Activated naive CD4-positive, alpha-beta T cell treated with anti-CD3 and anti-CD28 coated beads for 36 hours (primary cell): Measurements from ENCODE around the gene PANX3. TPM values are rescaled to one million over a fixed set of nuclear protein-coding genes. Genes with fewer than 3 reads are reported as not detected.
A peak's percentile ranks its signal among the peaks of the same experiment; 100 is the strongest.
"Not testable (repeated sequence)": the region's sequence is repeated elsewhere in the genome, so short reads cannot be mapped to it uniquely, and the experiment has no call there.

Source experiments
- CTCF ChIA-PET: fragments of 350-600 bp; sonication (Branson Sonifier 250); formaldehyde crosslinking; loops from one replicate; lab custom pipeline; 2021; ENCODE audit warnings: antibody characterized with exemption; lab: Charles Lee
- DNase-seq: peaks from one replicate; pipeline ENCODE4 v3.0.0-alpha.2; 2020
- H3K27ac Mint-ChIP-seq: one replicate; pipeline ENCODE4 v1.8.0; 2021; ENCODE audit warnings: mild to moderate bottlenecking, mixed read lengths
- H3K27me3 Mint-ChIP-seq: one replicate; pipeline ENCODE4 v1.8.0; 2021; ENCODE audit warnings: low read depth, mixed read lengths
- H3K36me3 Mint-ChIP-seq: one replicate; pipeline ENCODE4 v1.8.0; 2021; ENCODE audit warnings: low read depth, mixed read lengths
- H3K4me1 Mint-ChIP-seq: one replicate; pipeline ENCODE4 v1.8.0; 2021; ENCODE audit warnings: low read depth, mixed read lengths
- H3K4me3 Mint-ChIP-seq: one replicate; pipeline ENCODE4 v1.8.0; 2021; ENCODE audit warnings: mild to moderate bottlenecking, moderate library complexity, mixed read lengths
- H3K9me3 Mint-ChIP-seq: one replicate; pipeline ENCODE4 v1.8.0; 2021; ENCODE audit warnings: mixed read lengths
- intact Hi-C: fragments of 100-400 bp; cut with micrococcal nuclease; formaldehyde crosslinking; loops from one replicate; pipeline ENCODE4 v1.15.1; 2023
- total RNA-seq, 2 experiments: library from RNA; stranded (reverse); gene quantifications; one replicate each; pipeline ENCODE4 v1.2.3, GENCODE V29; 2021

PANX3 gene
- total RNA-seq, 2 experiments from 2014 or later = not detected

DNA sequence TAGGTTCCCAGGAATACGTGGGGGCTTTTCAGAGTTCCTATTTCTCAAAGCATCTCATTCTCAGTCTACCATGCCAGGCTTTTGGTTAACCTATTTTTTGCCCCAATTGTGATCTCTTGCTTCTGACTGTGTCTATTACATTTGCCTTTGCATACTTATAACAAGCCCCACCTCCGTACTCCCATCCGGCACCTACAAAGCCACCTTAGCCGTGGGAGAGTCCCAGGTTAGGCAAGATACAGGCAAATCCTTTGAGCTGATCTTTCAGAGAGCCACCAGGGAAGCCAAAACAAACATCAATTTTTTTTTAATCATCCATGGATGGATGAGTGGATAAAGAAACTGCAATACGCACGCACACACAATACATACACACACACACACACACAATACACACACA, 18.6 kb upstream of the PANX3 start:
- intact Hi-C loops = no loop called here
- no peaks in the 10 kb centered on the region for H3K9me3 Mint-ChIP-seq
- H3K27me3 Mint-ChIP-seq = peaks cover 17% of the 10 kb centered on the region
- no peaks in the 10 kb centered on the region for H3K36me3 Mint-ChIP-seq
- CTCF ChIA-PET = interaction anchor here (0.6 kb wide), 2 partner anchors 177 to 197 kb away, joined by 3 to 4 read pairs; no protein-coding TSS in a partner anchor
- no peaks in the 10 kb centered on the region for H3K4me1 Mint-ChIP-seq
- no peak overlapping the region for H3K27ac Mint-ChIP-seq
- no peak overlapping the region for H3K4me3 Mint-ChIP-seq
- no peak for DNase-seq

DNA sequence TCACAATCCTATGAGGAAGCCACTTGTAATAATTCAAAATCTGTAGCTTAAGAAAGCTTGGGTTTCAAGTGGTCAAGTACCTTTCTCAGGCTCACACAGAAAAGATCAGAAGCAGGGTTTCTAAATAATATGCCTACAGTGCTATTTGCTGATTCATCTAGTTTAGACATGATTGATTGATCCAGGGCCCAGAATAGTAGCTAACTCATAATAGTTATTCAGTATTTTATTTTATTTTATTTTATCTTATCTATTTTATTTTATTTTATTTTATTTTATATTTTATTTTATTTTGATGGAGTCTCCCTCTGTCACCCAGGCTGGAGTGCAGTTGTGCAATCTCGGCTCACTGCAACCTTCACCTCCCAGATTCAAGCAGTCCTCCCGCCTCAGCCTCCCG, 15.9 kb upstream of the PANX3 start:
- no peak for DNase-seq
- intact Hi-C loops = no loop called here
- Mint-ChIP-seq H3K27me3 (peaks cover 19% of the 10 kb centered on the region), H3K27ac (no peak overlapping the region), H3K36me3 (no peaks in the 10 kb centered on the region), H3K4me3 (no peak overlapping the region), H3K9me3 (no peaks in the 10 kb centered on the region), H3K4me1 (no peaks in the 10 kb centered on the region)
- CTCF ChIA-PET = interaction anchor here (1.1 to 2.2 kb wide), 2 partner anchors 10 to 180 kb away, joined by 4 to 9 read pairs; no protein-coding TSS in a partner anchor

DNA sequence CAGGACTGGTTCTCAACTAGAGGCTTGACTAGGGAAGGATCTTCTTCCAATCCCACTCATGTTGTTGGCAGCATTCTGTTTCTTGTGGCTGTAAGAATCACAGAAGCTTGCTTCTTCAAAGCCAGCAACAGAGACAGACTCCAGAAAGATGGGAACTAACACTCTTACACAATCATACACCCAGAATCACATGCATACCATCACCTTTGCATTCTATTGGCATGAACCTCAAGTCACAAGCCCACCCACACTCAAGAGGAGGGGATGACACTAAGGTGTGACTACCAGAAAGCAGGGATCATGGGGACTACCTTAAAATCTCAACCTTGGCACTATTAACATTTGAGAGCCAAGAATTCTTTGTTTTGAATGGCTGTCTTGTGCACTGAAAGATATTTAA, 13.6 kb upstream of the PANX3 start:
- DNase-seq = no peak
- CTCF ChIA-PET = no interaction called here
- Mint-ChIP-seq H3K36me3 (no peaks in the 10 kb centered on the region), H3K27ac (no peak overlapping the region), H3K4me1 (no peaks in the 10 kb centered on the region), H3K9me3 (no peaks in the 10 kb centered on the region), H3K4me3 (no peak overlapping the region), H3K27me3 (peaks cover 20% of the 10 kb centered on the region)
- intact Hi-C loops = no loop called here

DNA sequence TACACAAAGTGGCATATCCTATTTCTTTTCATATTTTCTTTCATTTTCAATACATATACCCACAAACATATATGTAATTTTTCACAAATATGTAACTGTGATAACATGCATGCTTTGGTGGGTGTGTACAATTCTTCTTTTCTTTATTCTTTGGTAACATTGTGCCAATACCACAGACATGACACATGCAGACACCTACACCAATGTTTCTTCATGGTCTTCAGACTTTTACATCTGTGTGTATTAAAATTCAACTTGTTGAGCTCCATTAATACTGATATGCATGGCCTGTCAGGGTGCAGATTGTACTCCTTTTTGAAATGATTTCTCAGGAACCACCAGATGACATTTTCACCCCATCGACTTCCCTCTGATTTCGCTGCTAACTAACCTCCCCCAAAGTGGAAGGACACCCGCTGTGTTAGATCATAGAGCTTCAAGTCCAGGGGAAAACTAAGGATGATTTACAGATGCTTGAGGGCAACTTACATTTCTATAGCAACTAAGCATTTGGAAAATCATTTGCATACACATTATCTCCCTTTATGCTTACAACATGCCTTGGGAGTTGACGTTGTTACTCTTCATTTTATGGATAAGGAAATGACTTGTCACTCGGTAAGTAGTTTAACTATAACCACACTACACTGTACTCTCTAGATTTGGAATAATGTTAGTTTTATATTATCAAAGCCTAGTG, 10.5 kb upstream of the PANX3 start:
- Mint-ChIP-seq H3K36me3 (no peaks in the 10 kb centered on the region), H3K4me1 (no peaks in the 10 kb centered on the region), H3K27me3 (peaks cover 20% of the 10 kb centered on the region), H3K9me3 (no peaks in the 10 kb centered on the region), H3K27ac (no peak overlapping the region), H3K4me3 (no peak overlapping the region)
- CTCF ChIA-PET = interaction anchor here (0.7 to 1.0 kb wide), 2 partner anchors 15 to 205 kb away, joined by 3 to 4 read pairs; no protein-coding TSS in a partner anchor
- DNase-seq = no peak
- intact Hi-C loops = no loop called here

DNA sequence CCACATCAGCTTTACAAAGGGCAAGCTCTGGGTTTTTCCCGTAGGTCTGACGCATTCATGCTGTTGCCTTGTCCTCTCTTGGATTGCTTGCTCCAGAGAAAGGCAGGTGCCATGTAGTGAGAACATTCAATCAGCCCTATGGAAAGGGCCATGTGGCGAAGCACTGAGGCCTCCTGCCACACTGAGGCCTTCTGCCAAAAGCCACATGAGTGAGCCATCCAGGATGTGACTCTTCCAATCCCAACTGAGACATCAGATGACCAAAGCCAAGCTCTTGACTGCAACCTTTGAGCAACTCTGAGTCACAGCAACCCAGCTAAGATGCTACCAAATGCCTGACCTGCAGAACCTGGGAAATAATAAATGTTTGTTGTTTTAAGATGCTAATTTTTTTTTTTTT, 9.0 kb upstream of the PANX3 start:
- no peaks in the 10 kb centered on the region for H3K36me3 Mint-ChIP-seq
- peaks cover 12% of the 10 kb centered on the region for H3K27me3 Mint-ChIP-seq
- no peak for DNase-seq
- H3K4me1 Mint-ChIP-seq = no peaks in the 10 kb centered on the region
- CTCF ChIA-PET = no interaction called here
- no peaks in the 10 kb centered on the region for H3K9me3 Mint-ChIP-seq
- no peak overlapping the region for H3K27ac Mint-ChIP-seq
- intact Hi-C loops = no loop called here
- no peak overlapping the region for H3K4me3 Mint-ChIP-seq

DNA sequence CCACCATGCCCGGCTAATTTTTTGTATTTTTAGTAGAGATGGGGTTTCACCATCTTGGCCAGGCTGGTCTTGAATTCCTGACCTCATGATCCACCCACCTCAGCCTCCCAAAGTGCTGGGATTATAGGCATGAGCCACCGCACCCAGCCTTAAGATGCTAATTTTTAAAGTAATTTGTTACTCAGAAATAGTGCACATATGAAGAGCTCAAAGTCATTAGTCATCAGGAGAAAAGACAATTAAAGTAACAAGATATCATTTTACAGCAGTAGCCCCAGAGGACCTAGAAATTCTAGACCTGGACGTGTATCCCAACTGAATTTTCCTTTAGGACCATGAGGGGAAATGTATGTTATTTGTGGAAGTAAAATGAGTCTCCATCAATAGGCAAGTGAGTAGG, 8.5 kb upstream of the PANX3 start:
- H3K9me3 Mint-ChIP-seq, H3K4me3 Mint-ChIP-seq, intact Hi-C loops, H3K27me3 Mint-ChIP-seq, CTCF ChIA-PET, H3K4me1 Mint-ChIP-seq, DNase-seq, H3K27ac Mint-ChIP-seq, H3K36me3 Mint-ChIP-seq: not testable (repeated sequence)

DNA sequence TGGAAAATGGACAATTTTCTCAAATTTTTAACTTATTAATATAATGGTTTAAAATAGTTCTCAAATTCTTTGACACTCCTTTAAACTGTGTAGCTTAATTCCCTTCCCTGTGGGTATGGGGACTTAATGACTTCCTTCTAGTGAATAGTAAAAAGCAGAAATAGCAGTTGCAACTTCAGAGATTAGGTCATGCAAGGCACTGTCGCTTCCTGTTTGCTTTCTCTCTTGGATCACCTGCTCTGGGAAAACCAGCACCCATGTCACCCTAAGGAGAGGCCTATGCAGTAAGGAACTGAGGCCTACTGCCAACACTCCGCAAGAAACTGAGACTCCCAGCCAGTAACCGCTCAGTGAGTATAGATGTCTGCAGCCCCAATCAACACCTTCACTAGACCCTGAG, 5.5 kb upstream of the PANX3 start:
- Mint-ChIP-seq H3K27ac (no peak overlapping the region), H3K27me3 (no peaks in the 10 kb centered on the region), H3K4me1 (no peaks in the 10 kb centered on the region), H3K9me3 (no peaks in the 10 kb centered on the region), H3K4me3 (no peak overlapping the region), H3K36me3 (no peaks in the 10 kb centered on the region)
- CTCF ChIA-PET = no interaction called here
- no peak for DNase-seq
- intact Hi-C loops = no loop called here

DNA sequence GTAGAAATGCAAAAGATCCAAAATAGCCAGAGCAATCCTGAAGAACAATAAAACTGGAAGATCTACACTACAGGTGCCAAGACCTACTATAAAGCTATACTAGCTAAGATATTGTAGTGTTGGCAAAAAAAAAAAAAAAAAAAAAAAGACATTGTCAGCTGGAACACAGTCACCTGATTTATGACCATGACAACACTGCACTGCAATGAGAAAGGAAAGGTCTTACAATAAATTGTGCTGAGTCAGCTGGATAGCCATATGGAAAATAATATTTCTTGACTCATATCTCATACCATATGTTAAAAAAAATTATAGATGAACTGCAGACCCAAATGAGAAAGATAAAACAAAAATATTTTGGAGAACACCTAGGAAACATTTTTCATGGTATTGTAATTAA, 3.1 kb upstream of the PANX3 start:
- peaks cover 9% of the 10 kb centered on the region for H3K4me1 Mint-ChIP-seq
- CTCF ChIA-PET = no interaction called here
- H3K27me3 Mint-ChIP-seq = no peaks in the 10 kb centered on the region
- no peak overlapping the region for H3K27ac Mint-ChIP-seq
- intact Hi-C loops = no loop called here
- no peaks in the 10 kb centered on the region for H3K36me3 Mint-ChIP-seq
- no peak overlapping the region for H3K4me3 Mint-ChIP-seq
- H3K9me3 Mint-ChIP-seq = no peaks in the 10 kb centered on the region
- DNase-seq = no peak

DNA sequence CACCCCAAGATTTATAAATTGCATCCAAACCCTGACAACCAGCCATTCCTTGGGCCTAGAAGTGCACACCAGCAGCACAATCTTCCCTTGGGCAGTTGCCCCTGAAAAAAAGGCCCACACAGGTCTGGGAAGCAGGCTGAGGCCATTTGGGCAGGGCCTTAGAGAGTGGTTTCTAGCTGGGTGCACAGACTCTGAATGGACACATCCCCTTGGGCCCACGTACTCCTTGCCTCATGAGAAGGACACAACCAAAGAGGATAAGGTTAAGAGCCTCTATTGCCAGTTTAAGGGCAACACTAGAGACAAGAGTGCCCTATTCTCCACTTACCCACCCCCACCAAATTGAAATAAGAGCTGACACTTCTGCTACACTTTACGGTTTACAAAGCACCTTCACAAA, 933 bp upstream of the PANX3 start:
- intact Hi-C loops = no loop called here
- Mint-ChIP-seq H3K27ac (no peak overlapping the region), H3K36me3 (no peaks in the 10 kb centered on the region), H3K4me3 (no peak overlapping the region), H3K27me3 (peaks cover under 1% of the 10 kb centered on the region), H3K4me1 (peaks cover 9% of the 10 kb centered on the region), H3K9me3 (no peaks in the 10 kb centered on the region)
- CTCF ChIA-PET = no interaction called here
- DNase-seq = no peak

DNA sequence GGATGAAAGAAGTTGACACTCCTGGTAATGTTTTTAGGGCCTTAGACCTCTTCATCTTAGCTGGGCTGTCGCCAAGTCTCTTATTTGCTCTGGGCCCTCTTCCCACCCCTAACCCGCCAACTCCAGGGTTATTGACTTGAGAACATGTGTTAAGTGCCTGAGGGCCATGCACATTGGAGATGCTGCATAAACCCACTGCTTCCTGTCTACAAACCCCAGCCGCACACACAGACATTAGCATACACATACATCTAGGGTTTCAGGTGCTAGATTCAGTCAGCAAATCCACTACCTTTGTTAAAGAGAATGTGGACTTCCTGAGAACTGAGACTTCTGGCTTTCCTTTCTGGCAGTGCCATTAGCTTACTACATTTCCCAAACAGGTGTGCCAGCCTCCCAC, 817 bp downstream of the PANX3 start:
- intact Hi-C loops = no loop called here
- Mint-ChIP-seq H3K4me3 (no peak overlapping the region), H3K4me1 (peaks cover 9% of the 10 kb centered on the region), H3K9me3 (no peaks in the 10 kb centered on the region), H3K27ac (no peak overlapping the region), H3K36me3 (no peaks in the 10 kb centered on the region), H3K27me3 (peaks cover 5% of the 10 kb centered on the region)
- CTCF ChIA-PET = interaction anchor here (0.6 to 0.9 kb wide), 3 partner anchors 167 to 254 kb away, joined by 3 read pairs; no protein-coding TSS in a partner anchor
- DNase-seq = peak; percentile 25

DNA sequence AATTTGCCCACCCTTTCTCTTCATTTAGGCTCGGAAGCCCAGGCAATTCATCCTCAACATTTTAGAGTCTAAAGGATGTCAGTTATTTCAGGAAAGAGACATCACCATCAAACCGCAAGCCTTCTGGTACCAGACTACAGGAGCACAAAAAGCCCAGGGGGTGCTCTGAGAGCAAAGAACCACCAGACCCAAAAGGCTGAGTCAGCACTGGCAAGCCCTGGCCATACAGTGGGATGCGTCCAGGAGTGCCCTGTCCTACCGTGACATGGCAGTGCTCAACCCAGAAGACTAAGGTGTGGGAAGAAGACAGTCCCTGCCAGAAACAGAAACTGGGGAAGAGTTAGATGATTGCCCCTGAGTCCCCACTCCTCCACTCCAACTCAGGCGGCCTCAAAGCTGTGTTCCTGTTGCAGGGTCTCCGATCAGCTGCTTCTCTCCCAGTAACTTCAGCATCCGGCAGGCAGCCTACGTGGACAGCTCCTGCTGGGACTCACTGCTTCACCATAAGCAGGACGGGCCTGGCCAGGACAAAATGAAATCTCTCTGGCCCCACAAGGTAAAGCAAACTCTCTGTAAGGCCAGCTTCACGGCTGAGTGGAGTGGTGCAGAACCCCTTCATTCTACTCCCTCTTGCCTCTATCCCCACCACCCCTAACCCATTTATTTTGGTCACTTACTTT, 1.5 kb downstream of the PANX3 start:
- CTCF ChIA-PET = no interaction called here
- H3K4me3 Mint-ChIP-seq = no peak overlapping the region
- peaks cover 9% of the 10 kb centered on the region for H3K4me1 Mint-ChIP-seq
- intact Hi-C loops = no loop called here
- no peak overlapping the region for H3K27ac Mint-ChIP-seq
- no peak for DNase-seq
- H3K9me3 Mint-ChIP-seq = no peaks in the 10 kb centered on the region
- H3K36me3 Mint-ChIP-seq = no peaks in the 10 kb centered on the region
- peaks cover 5% of the 10 kb centered on the region for H3K27me3 Mint-ChIP-seq

DNA sequence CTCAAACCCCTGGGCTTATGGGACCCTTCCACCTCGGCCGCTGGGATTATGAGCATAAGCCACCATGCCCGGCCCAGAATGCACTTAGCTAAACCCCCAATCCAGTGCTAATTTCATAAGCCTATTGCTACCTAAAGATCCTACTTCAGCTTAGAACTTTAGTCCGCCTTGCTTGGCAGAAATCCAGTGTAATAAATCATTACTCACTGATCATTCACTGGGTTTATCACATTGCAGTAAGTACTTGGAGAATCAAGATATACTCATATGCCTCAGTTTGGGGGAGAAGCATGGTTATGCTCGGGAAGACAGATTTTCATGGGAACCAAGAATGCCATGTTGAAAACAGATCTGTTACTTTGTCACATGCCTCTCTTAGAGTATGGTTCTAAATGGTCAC, 7.6 kb downstream of the PANX3 start:
- Mint-ChIP-seq H3K36me3 (no peaks in the 10 kb centered on the region), H3K4me3 (no peak overlapping the region), H3K4me1 (peaks cover 4% of the 10 kb centered on the region), H3K27me3 (peaks cover 5% of the 10 kb centered on the region), H3K27ac (no peak overlapping the region), H3K9me3 (no peaks in the 10 kb centered on the region)
- CTCF ChIA-PET = no interaction called here
- intact Hi-C loops = no loop called here
- no peak for DNase-seq
